Measurements from ENCODE around the gene ACP4. TPM values are rescaled to one million over a fixed set of nuclear protein-coding genes. Genes with fewer than 3 reads are reported as not detected.
A peak's percentile ranks its signal among the peaks of the same experiment; 100 is the strongest.

Gene ACP4
- total RNA-seq, 8 experiments from 2014 or later: 0.31 TPM; not detected in 7

GRCh38 chr19:50794074-50794875 lies 4.1 kb downstream of the ACP4 start:
- WGBS, 10 experiments: 0 to 100% (median 73%) methylated on average over 1 to 5 of the region's 16 CpGs; no CpG with 5 or more reads in 2 of the 10 experiments
- ATAC-seq (replicated peaks in 6 of 8): peak in 3 of 8 experiments; percentile 8 to 40 (median 39)
- no peak overlapping the region for H3K27ac ChIP-seq
- H3K4me3 ChIP-seq: no peak overlapping the region
- in situ Hi-C loops (cut with MboI; ENCODE audit: low pct_unique_long_range_greater_than_20kb in 2 of 9, low sequenced_read_pairs in 9 of 9, unreplicated experiment in 9 of 9): loop anchor here in 8 of 9 experiments (10.0 to 25.0 kb wide), 3 partner anchors 257 to 432 kb away; partner anchors contain the start of gene NAPSA (in 6 of the 8)
- peaks cover 0 to 2% of the 10 kb centered on the region in 2 donors for H3K4me1 ChIP-seq (replicated peaks in 1 of 2)

- no peak overlapping the region for H3K27ac ChIP-seq
- ATAC-seq (replicated peaks in 6 of 8): peak in 4 of 8 experiments; percentile 10 to 18 (median 14)
- in situ Hi-C loops (cut with MboI; ENCODE audit: low pct_unique_long_range_greater_than_20kb in 2 of 9, low sequenced_read_pairs in 9 of 9, unreplicated experiment in 9 of 9): loop anchor here in 8 of 9 experiments (10.0 to 25.0 kb wide), 3 partner anchors 258 to 433 kb away; partner anchors contain the start of gene NAPSA (in 6 of the 8)
These were observed 4.9 kb downstream of the ACP4 start for GRCh38 chr19:50794876-50795663.

GRCh38 chr19:50795664-50796073 lies 5.5 kb downstream of the ACP4 start:
- Histone ChIP-seq H3K4me1 (replicated peaks in 1 of 2) (peaks cover 0 to 2% of the 10 kb centered on the region in 2 donors), H3K27ac (no peak overlapping the region), H3K4me3 (no peak overlapping the region)
- ATAC-seq (replicated peaks in 6 of 8): no peak
- 71 to 100% (median 87%) methylated on average over 3 to 4 of the region's 4 CpGs; no CpG with 5 or more reads in 5 of the 10 experiments for WGBS, 10 experiments
- in situ Hi-C loops (cut with MboI; ENCODE audit: low pct_unique_long_range_greater_than_20kb in 2 of 9, low sequenced_read_pairs in 9 of 9, unreplicated experiment in 9 of 9): loop anchor here in 8 of 9 experiments (10.0 to 25.0 kb wide), 3 partner anchors 258 to 433 kb away; partner anchors contain the start of gene NAPSA (in 6 of the 8)

More at GRCh38 chr19:50794876-50795663, 4.9 kb downstream of the ACP4 start:
- Histone ChIP-seq H3K4me1 (replicated peaks in 1 of 2) (peaks cover 0 to 2% of the 10 kb centered on the region in 2 donors), H3K4me3 (no peak overlapping the region)
- 90 to 100% methylated on average over 2 to 3 of the region's 18 CpGs; no CpG with 5 or more reads in 8 of the 10 experiments for WGBS, 10 experiments

GRCh38 chr19:50796128-50796633 lies 6.0 kb downstream of the ACP4 start:
- ATAC-seq (replicated peaks in 6 of 8): peak in 1 of 8 experiments; percentile 11
- in situ Hi-C loops (cut with MboI; ENCODE audit: low pct_unique_long_range_greater_than_20kb in 2 of 9, low sequenced_read_pairs in 9 of 9, unreplicated experiment in 9 of 9): loop anchor here in 8 of 9 experiments (10.0 to 25.0 kb wide), 3 partner anchors 259 to 434 kb away; partner anchors contain the start of gene NAPSA (in 6 of the 8)
- WGBS, 10 experiments: 80 to 100% (median 90%) methylated on average over 1 to 3 of the region's 9 CpGs; no CpG with 5 or more reads in 3 of the 10 experiments
- peaks cover 0 to 2% of the 10 kb centered on the region in 2 donors for H3K4me1 ChIP-seq (replicated peaks in 1 of 2)
- no peak overlapping the region for H3K27ac ChIP-seq
- H3K4me3 ChIP-seq: no peak overlapping the region

GRCh38 chr19:50796634-50797428 lies 6.6 kb downstream of the ACP4 start:
- WGBS, 10 experiments: 60 to 100% (median 100%) methylated on average over 1 to 7 of the region's 8 CpGs; no CpG with 5 or more reads in 4 of the 10 experiments
- in situ Hi-C loops (cut with MboI; ENCODE audit: low pct_unique_long_range_greater_than_20kb in 2 of 9, low sequenced_read_pairs in 9 of 9, unreplicated experiment in 9 of 9): loop anchor here in 8 of 9 experiments (10.0 to 25.0 kb wide), 3 partner anchors 260 to 435 kb away; partner anchors contain the start of gene NAPSA (in 6 of the 8)
- ATAC-seq (replicated peaks in 6 of 8): peak in 2 of 8 experiments; percentile 4 to 19
- Histone ChIP-seq H3K4me3 (no peak overlapping the region), H3K4me1 (replicated peaks in 1 of 2) (peaks cover 0 to 2% of the 10 kb centered on the region in 2 donors), H3K27ac (no peak overlapping the region)

- H3K27ac ChIP-seq: no peak overlapping the region
- no peak for ATAC-seq (replicated peaks in 6 of 8)
- peaks cover 0 to 2% of the 10 kb centered on the region in 2 donors for H3K4me1 ChIP-seq (replicated peaks in 1 of 2)
- WGBS, 10 experiments: 70 to 100% (median 100%) methylated on average over 1 to 4 of the region's 7 CpGs; no CpG with 5 or more reads in 4 of the 10 experiments
- H3K4me3 ChIP-seq: no peak overlapping the region
- in situ Hi-C loops (cut with MboI; ENCODE audit: low pct_unique_long_range_greater_than_20kb in 2 of 9, low sequenced_read_pairs in 9 of 9, unreplicated experiment in 9 of 9): loop anchor here in 8 of 9 experiments (10.0 to 25.0 kb wide), 3 partner anchors 260 to 435 kb away; partner anchors contain the start of gene NAPSA (in 6 of the 8)
These were observed 7.2 kb downstream of the ACP4 start for GRCh38 chr19:50797429-50797780.

GRCh38 chr19:50797781-50798658 lies 7.8 kb downstream of the ACP4 start:
- 80 to 100% (median 86%) methylated on average over 1 to 2 of the region's 18 CpGs; no CpG with 5 or more reads in 5 of the 10 experiments for WGBS, 10 experiments
- Histone ChIP-seq H3K4me1 (replicated peaks in 1 of 2) (peaks cover 3 to 7% of the 10 kb centered on the region in 2 donors), H3K27ac (no peak overlapping the region), H3K4me3 (no peak overlapping the region)
- peak in 5 of 8 experiments; percentile 4 to 23 (median 12) for ATAC-seq (replicated peaks in 6 of 8)
- in situ Hi-C loops (cut with MboI; ENCODE audit: low pct_unique_long_range_greater_than_20kb in 2 of 9, low sequenced_read_pairs in 9 of 9, unreplicated experiment in 9 of 9): loop anchor here in 8 of 9 experiments (10.0 to 25.0 kb wide), 3 partner anchors 261 to 436 kb away; partner anchors contain the start of gene NAPSA (in 6 of the 8)

- Histone ChIP-seq H3K4me3 (no peak overlapping the region), H3K4me1 (replicated peaks in 1 of 2) (peaks cover 7 to 12% of the 10 kb centered on the region in 2 donors), H3K27ac (no peak overlapping the region)
- peak in 4 of 8 experiments; percentile 2 to 17 (median 15) for ATAC-seq (replicated peaks in 6 of 8)
- in situ Hi-C loops (cut with MboI; ENCODE audit: low pct_unique_long_range_greater_than_20kb in 2 of 9, low sequenced_read_pairs in 9 of 9, unreplicated experiment in 9 of 9): loop anchor here in 8 of 9 experiments (10.0 to 25.0 kb wide), 3 partner anchors 262 to 437 kb away; partner anchors contain the start of gene NAPSA (in 6 of the 8)
- 60 to 100% methylated on average over 1 to 2 of the region's 21 CpGs; no CpG with 5 or more reads in 8 of the 10 experiments for WGBS, 10 experiments
These were observed 8.7 kb downstream of the ACP4 start for GRCh38 chr19:50798659-50799546.

GRCh38 chr19:50799547-50799851 lies 9.3 kb downstream of the ACP4 start:
- 100% methylated on average over 1 to 2 of the region's 3 CpGs; no CpG with 5 or more reads in 8 of the 10 experiments for WGBS, 10 experiments
- H3K4me1 ChIP-seq (replicated peaks in 1 of 2): peaks cover 7 to 10% of the 10 kb centered on the region in 2 donors
- no peak overlapping the region for H3K4me3 ChIP-seq
- H3K27ac ChIP-seq: no peak overlapping the region
- no peak for ATAC-seq (replicated peaks in 6 of 8)
- in situ Hi-C loops (cut with MboI; ENCODE audit: low pct_unique_long_range_greater_than_20kb in 2 of 9, low sequenced_read_pairs in 9 of 9, unreplicated experiment in 9 of 9): loop anchor here in 8 of 9 experiments (10.0 to 25.0 kb wide), 3 partner anchors 262 to 437 kb away; partner anchors contain the start of gene NAPSA (in 6 of the 8)

- ATAC-seq (replicated peaks in 6 of 8): no peak
- in situ Hi-C loops (cut with MboI; ENCODE audit: low pct_unique_long_range_greater_than_20kb in 2 of 9, low sequenced_read_pairs in 9 of 9, unreplicated experiment in 9 of 9): no loop called here
These were observed 10.9 kb downstream of the ACP4 start for GRCh38 chr19:50801107-50801506.

More at GRCh38 chr19:50801107-50801506, 10.9 kb downstream of the ACP4 start:
- Histone ChIP-seq H3K27ac (no peak overlapping the region), H3K4me1 (replicated peaks in 1 of 2) (peaks cover 7 to 12% of the 10 kb centered on the region in 2 donors), H3K4me3 (no peak overlapping the region)
- 40 to 85% (median 78%) methylated on average over 1 to 8 of the region's 8 CpGs; no CpG with 5 or more reads in 3 of the 10 experiments for WGBS, 10 experiments

All from motor neuron (in vitro differentiated cells).